Endodermal cell (in vitro differentiated cells): ENCODE data around the gene PLCD1. TPM values are rescaled to one million over a fixed set of nuclear protein-coding genes. Genes with fewer than 3 reads are reported as not detected.

Source experiments
- DNase-seq: peaks from one replicate; pipeline ENCODE4 v3.0.0-alpha.2; 2017
- H3K27ac ChIP-seq: 2 replicates; pipeline ENCODE4 v1.5.1; 2013; ENCODE audit warnings: mild to moderate bottlenecking, low read depth, low read length, moderate library complexity
- H3K27me3 ChIP-seq: 2 replicates; pipeline ENCODE4 v1.6.1; 2013; ENCODE audit warnings: mild to moderate bottlenecking, low read length, moderate library complexity; ENCODE audit not compliant: insufficient read depth, control insufficient read depth, poor library complexity, severe bottlenecking
- H3K36me3 ChIP-seq: 2 replicates; pipeline ENCODE4 v1.7.0; 2013; ENCODE audit warnings: mild to moderate bottlenecking, low read length, moderate library complexity; ENCODE audit not compliant: control insufficient read depth, insufficient read depth
- H3K4me1 ChIP-seq: one replicate; pipeline ENCODE4 v1.7.0; 2013; ENCODE audit warnings: low read length; ENCODE audit not compliant: control insufficient read depth, insufficient read depth
- H3K4me3 ChIP-seq: 2 replicates; pipeline ENCODE4 v1.5.1; 2013; ENCODE audit warnings: mild to moderate bottlenecking, low read length, moderate library complexity
- H3K9ac ChIP-seq: 2 replicates; pipeline ENCODE4 v1.6.1; 2013; ENCODE audit warnings: mild to moderate bottlenecking, low read length, moderate library complexity; ENCODE audit not compliant: poor library complexity, severe bottlenecking; ENCODE audit errors: extremely low read depth
- H3K9me3 ChIP-seq: 2 replicates; pipeline ENCODE4 v1.6.1; 2013; ENCODE audit warnings: mild to moderate bottlenecking, low read length, moderate library complexity; ENCODE audit not compliant: control insufficient read depth
- H3K27ac Mint-ChIP-seq: 2 replicates; pipeline ENCODE4 v1.8.0; 2020; ENCODE audit warnings: mixed read lengths
- H3K27me3 Mint-ChIP-seq: 2 replicates; pipeline ENCODE4 v1.8.0; 2021; ENCODE audit warnings: mild to moderate bottlenecking, mixed read lengths; ENCODE audit not compliant: insufficient read depth
- H3K36me3 Mint-ChIP-seq: 2 replicates; pipeline ENCODE4 v1.8.0; 2020; ENCODE audit warnings: low read depth, mixed read lengths
- H3K4me1 Mint-ChIP-seq: 2 replicates; pipeline ENCODE4 v1.8.0; 2020; ENCODE audit warnings: mixed read lengths
- H3K4me3 Mint-ChIP-seq: 2 replicates; pipeline ENCODE4 v1.8.0; 2020; ENCODE audit warnings: mild to moderate bottlenecking, moderate library complexity, mixed read lengths
- H3K9me3 Mint-ChIP-seq: 2 replicates; pipeline ENCODE4 v1.8.0; 2020; ENCODE audit warnings: mild to moderate bottlenecking, mixed read lengths
- WGBS, 2 experiments: methylation state at CpG; one replicate each; pipeline versions ENCODE4 v1.1.5 to v1.1.7; 2013; ENCODE audit warnings: missing lambda C conversion rate in 2 of 2, mixed read lengths in 1 of 2; ENCODE audit not compliant: insufficient coverage in 1 of 2, insufficient read length in 1 of 2; 5-methylcytosine and 5-hydroxymethylcytosine counted together
- total RNA-seq, 2 donors: library from RNA; stranded (reverse); fragmentation: NEBNext Ultra II Directional in 1 of 2; extraction: Animal tissue kit (Norgen Biotek cat#: 25700) in 1 of 2; gene quantifications; 2 replicates in 1 of 2; 3 replicates in 1 of 2; pipeline ENCODE4 v1.2.1, GENCODE V29; 2021
- TF ChIP-seq, protein P1 (sequence below): fragments of 200-600 bp; sonication (generic); conservative IDR thresholded peaks from 2 replicates; pipeline ENCODE4 v1.5.0; 2021; ENCODE audit warnings: antibody characterized with exemption, mild to moderate bottlenecking

Gene PLCD1
- total RNA-seq, 2 donors from 2014 or later, result 54.3 to 66.6 TPM

DNA sequence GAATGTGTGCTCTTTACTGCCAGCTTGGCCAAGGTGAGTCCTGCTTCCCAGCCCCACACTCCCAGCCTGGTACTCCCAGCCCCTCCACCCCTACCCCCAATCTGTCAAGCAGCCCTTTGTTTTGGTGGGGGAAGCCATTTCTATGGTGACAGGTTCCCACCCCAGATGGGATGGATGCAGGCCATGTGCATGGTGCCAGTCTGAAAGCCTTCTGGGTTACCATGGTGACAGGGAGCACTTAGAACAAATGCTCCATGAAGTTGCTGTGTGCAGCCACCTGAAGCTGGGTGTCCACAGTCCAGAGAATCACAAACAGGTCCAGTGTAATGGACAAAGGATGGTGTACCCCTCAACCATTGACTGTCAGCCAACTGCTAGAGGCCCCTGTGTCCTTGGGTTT is 58.0 kb downstream of the PLCD1 start:
- no peaks in the 10 kb centered on the region for H3K9me3 Mint-ChIP-seq
- Histone ChIP-seq H3K4me1 (peaks cover 3% of the 10 kb centered on the region), H3K27ac (no peak overlapping the region), H3K9ac (no peak overlapping the region), H3K27me3 (no peaks in the 10 kb centered on the region), H3K36me3 (peaks cover 6% of the 10 kb centered on the region), H3K4me3 (no peak overlapping the region), H3K9me3 (no peaks in the 10 kb centered on the region)
- TF ChIP-seq, protein P1, sequence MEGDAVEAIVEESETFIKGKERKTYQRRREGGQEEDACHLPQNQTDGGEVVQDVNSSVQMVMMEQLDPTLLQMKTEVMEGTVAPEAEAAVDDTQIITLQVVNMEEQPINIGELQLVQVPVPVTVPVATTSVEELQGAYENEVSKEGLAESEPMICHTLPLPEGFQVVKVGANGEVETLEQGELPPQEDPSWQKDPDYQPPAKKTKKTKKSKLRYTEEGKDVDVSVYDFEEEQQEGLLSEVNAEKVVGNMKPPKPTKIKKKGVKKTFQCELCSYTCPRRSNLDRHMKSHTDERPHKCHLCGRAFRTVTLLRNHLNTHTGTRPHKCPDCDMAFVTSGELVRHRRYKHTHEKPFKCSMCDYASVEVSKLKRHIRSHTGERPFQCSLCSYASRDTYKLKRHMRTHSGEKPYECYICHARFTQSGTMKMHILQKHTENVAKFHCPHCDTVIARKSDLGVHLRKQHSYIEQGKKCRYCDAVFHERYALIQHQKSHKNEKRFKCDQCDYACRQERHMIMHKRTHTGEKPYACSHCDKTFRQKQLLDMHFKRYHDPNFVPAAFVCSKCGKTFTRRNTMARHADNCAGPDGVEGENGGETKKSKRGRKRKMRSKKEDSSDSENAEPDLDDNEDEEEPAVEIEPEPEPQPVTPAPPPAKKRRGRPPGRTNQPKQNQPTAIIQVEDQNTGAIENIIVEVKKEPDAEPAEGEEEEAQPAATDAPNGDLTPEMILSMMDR, result no peak
- H3K4me3 Mint-ChIP-seq, result no peak overlapping the region
- H3K27me3 Mint-ChIP-seq, result no peaks in the 10 kb centered on the region
- H3K27ac Mint-ChIP-seq, result no peak overlapping the region
- no peak for DNase-seq
- H3K36me3 Mint-ChIP-seq, result peaks cover 7% of the 10 kb centered on the region
- H3K4me1 Mint-ChIP-seq, result peaks cover 17% of the 10 kb centered on the region

DNA sequence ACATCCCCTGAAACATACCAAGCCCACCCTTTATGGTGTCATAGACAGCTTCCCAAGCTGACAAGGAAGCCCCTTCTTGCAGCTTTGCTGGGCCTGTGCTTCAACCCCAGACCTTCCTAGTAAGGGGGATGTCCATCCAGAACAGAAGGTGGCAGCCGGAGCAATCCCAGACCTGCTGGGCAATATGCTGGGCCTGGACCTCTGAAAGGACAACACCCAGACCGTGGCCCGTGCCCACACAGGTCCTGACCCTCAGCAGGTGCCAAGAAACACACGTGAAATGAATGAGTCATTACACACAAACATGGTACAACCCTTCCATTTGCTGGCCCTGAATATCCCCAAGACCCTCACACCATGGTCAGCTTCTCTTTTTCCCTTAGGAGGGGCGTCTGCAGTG is 58.6 kb downstream of the PLCD1 start:
- TF ChIP-seq, protein P1, result no peak
- H3K4me1 ChIP-seq, result peaks cover 3% of the 10 kb centered on the region
- no peak overlapping the region for H3K9ac ChIP-seq
- no peak overlapping the region for H3K4me3 Mint-ChIP-seq
- no peak overlapping the region for H3K27ac ChIP-seq
- DNase-seq, result no peak
- peaks cover 17% of the 10 kb centered on the region for H3K4me1 Mint-ChIP-seq
- no peak overlapping the region for H3K27ac Mint-ChIP-seq
- H3K36me3 ChIP-seq, result peaks cover under 1% of the 10 kb centered on the region
- no peaks in the 10 kb centered on the region for H3K9me3 ChIP-seq
- WGBS, 2 experiments, result 88 to 96% methylated on average over 4 to 5 of the region's 5 CpGs
- H3K4me3 ChIP-seq, result no peak overlapping the region
- no peaks in the 10 kb centered on the region for H3K27me3 Mint-ChIP-seq
- no peaks in the 10 kb centered on the region for H3K9me3 Mint-ChIP-seq
- no peaks in the 10 kb centered on the region for H3K27me3 ChIP-seq
- H3K36me3 Mint-ChIP-seq, result peaks cover 2% of the 10 kb centered on the region

DNA sequence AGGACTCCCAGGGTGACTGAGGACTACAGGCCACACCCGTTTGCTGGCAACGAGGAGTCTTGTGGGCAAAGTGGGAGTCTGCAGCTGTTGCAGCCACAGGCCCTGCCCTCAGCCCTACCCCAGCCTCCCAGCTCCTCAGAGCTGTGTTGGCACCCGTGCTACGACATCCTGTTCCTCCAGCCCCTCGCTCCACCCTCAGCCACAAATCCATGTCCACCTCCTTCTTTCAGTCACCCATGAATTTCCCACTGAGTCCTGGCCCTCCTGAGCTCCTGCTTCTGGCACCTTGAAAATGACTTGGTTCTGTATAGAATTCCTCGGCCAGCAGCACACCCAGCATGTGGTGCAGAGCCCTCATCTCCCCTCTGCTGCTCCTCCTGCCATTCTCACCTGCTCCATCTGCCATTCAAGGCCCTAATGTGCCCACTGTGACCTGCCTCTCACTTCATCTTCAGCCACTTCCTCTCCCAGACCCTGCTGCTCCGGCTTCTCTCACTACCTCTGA is 59.8 kb downstream of the PLCD1 start:
- Mint-ChIP-seq H3K36me3 (peaks cover 2% of the 10 kb centered on the region), H3K27me3 (no peaks in the 10 kb centered on the region)

More for the DNA sequence above, 59.8 kb downstream of the PLCD1 start:
- no peak overlapping the region for H3K9ac ChIP-seq
- H3K9me3 ChIP-seq, result no peaks in the 10 kb centered on the region
- no peaks in the 10 kb centered on the region for H3K36me3 ChIP-seq
- TF ChIP-seq, protein P1, result no peak
- Mint-ChIP-seq H3K27ac (peak overlapping the region; percentile 40), H3K9me3 (no peaks in the 10 kb centered on the region), H3K4me1 (peaks cover 19% of the 10 kb centered on the region), H3K4me3 (no peak overlapping the region)
- H3K27ac ChIP-seq, result no peak overlapping the region
- peak; percentile 68 for DNase-seq
- H3K27me3 ChIP-seq, result no peaks in the 10 kb centered on the region
- no peaks in the 10 kb centered on the region for H3K4me1 ChIP-seq
- H3K4me3 ChIP-seq, result no peak overlapping the region
- whole genome bisulfite sequencing, 2 experiments, result 90 to 95% methylated on average over 5 to 7 of the region's 7 CpGs
